Keratinocyte (primary cell): ENCODE measurements around the gene F7. TPM values are rescaled to one million over a fixed set of nuclear protein-coding genes. Genes with fewer than 3 reads are reported as not detected.

Source experiments
- DNase-seq: peaks from one replicate; pipeline ENCODE4 v3.0.0-alpha.2; 2011; ENCODE audit warnings: low read depth, missing footprints, low spot score
- FAIRE-seq: peaks from 2 replicates; lab custom pipeline; 2011; peaks lifted over from hg19 to GRCh38; lab: Jason Lieb, UNC
- H2AFZ ChIP-seq: 2 replicates; pipeline ENCODE4 v1.6.0; 2012; ENCODE audit warnings: low read length, control low read depth, inconsistent platforms; ENCODE audit not compliant: control insufficient read depth
- H3K27ac ChIP-seq: 2 replicates; pipeline ENCODE4 v1.5.1; 2011; ENCODE audit warnings: low read length; ENCODE audit not compliant: control insufficient read depth, insufficient read depth
- H3K27me3 ChIP-seq: 3 replicates; pipeline ENCODE4 v1.6.0; 2011; ENCODE audit warnings: low read length; ENCODE audit not compliant: control insufficient read depth, insufficient read depth; ENCODE audit errors: extremely low read depth
- H3K36me3 ChIP-seq, 2 experiments: 2 replicates in 1 of 2; 3 replicates in 1 of 2; pipeline ENCODE4 v1.5.1; 2011; ENCODE audit warnings: low read length in 2 of 2, mild to moderate bottlenecking in 1 of 2; ENCODE audit not compliant: control insufficient read depth in 2 of 2, insufficient read depth in 2 of 2; ENCODE audit errors: extremely low read depth in 1 of 2
- H3K4me1 ChIP-seq: 3 replicates; pipeline ENCODE4 v1.5.1; 2011; ENCODE audit warnings: low read length; ENCODE audit not compliant: control insufficient read depth, insufficient read depth; ENCODE audit errors: extremely low read depth
- H3K4me2 ChIP-seq: 3 replicates; pipeline ENCODE4 v1.6.0; 2011; ENCODE audit warnings: low read depth, low read length; ENCODE audit not compliant: control insufficient read depth, insufficient read depth; ENCODE audit errors: extremely low read depth
- H3K4me3 ChIP-seq, 3 experiments: fragments of 200-600 bp in 1 of 3; sonication (generic) in 1 of 3; 2 replicates in 2 of 3; 3 replicates in 1 of 3; pipeline ENCODE4 v1.5.1; 2011 to 2016; ENCODE audit warnings: low read length in 3 of 3, mild to moderate bottlenecking in 3 of 3, control low read depth in 2 of 3, inconsistent platforms in 1 of 3, low read depth in 1 of 3, mixed read lengths in 1 of 3, mixed run types in 1 of 3, moderate library complexity in 1 of 3; ENCODE audit not compliant: control insufficient read depth in 2 of 3, insufficient read depth in 2 of 3; ENCODE audit errors: extremely low read depth in 1 of 3
- H3K79me2 ChIP-seq: 2 replicates; pipeline ENCODE4 v1.6.0; 2012; ENCODE audit warnings: low read length; ENCODE audit not compliant: control insufficient read depth, insufficient read depth
- H3K9ac ChIP-seq: 3 replicates; pipeline ENCODE4 v1.6.0; 2011; ENCODE audit warnings: low read length; ENCODE audit not compliant: control insufficient read depth, insufficient read depth; ENCODE audit errors: extremely low read depth
- H3K9me1 ChIP-seq: 3 replicates; pipeline ENCODE4 v1.6.0; 2011; ENCODE audit warnings: low read length; ENCODE audit not compliant: control insufficient read depth, insufficient read depth; ENCODE audit errors: extremely low read depth
- H3K9me3 ChIP-seq: 2 replicates; pipeline ENCODE4 v1.5.1; 2012; ENCODE audit warnings: low read depth, low read length; ENCODE audit not compliant: control insufficient read depth
- H4K20me1 ChIP-seq: 3 replicates; pipeline ENCODE4 v1.6.0; 2011; ENCODE audit warnings: low read length; ENCODE audit not compliant: control insufficient read depth, insufficient read depth; ENCODE audit errors: extremely low read depth
- CTCF ChIP-seq, 3 experiments: IDR thresholded peaks in 1 of 3; conservative IDR thresholded peaks in 1 of 3; optimal IDR thresholded peaks in 1 of 3; 2 replicates in 2 of 3; 3 replicates in 1 of 3; pipeline versions ENCODE3 to v1.5.1; 2011; ENCODE audit warnings: low read length in 3 of 3, mild to moderate bottlenecking in 3 of 3, moderate library complexity in 2 of 3, control low read depth in 1 of 3, inconsistent platforms in 1 of 3; ENCODE audit not compliant: insufficient read depth in 2 of 3; ENCODE audit errors: extremely low read depth in 1 of 3
- EZH2 ChIP-seq: IDR thresholded peaks from one replicate; pipeline ENCODE4 v1.6.1; 2012; ENCODE audit warnings: inconsistent platforms, mild to moderate bottlenecking, low read length, moderate library complexity
- dilution Hi-C: fragments of 300-500 bp; cut with MboI; formaldehyde crosslinking; loops from one replicate; pipeline ENCODE4 v1.7.0; 2020; ENCODE audit warnings: low sequenced_read_pairs; ENCODE audit not compliant: extremely low pct_ligation_motif_present
- polyA plus RNA-seq, 5 experiments: library from polyadenylated mRNA; depleted of rRNA in 3 of 5; stranded (reverse) in 3 of 5; stranded (forward) in 1 of 5; unstranded in 1 of 5; fragments of >200 nt; gene quantifications; 1 replicate in 1 of 5; 2 replicates in 3 of 5; 3 replicates in 1 of 5; pipeline versions ENCODE4 v1.2.1 to v1.2.3, GENCODE V29; 2011 to 2012; ENCODE audit warnings: missing spikeins in 2 of 5, low read depth in 1 of 5, low replicate concordance in 1 of 5

The F7 gene
- polyA plus RNA-seq, 1 donor (not counting 4 experiments of a cell fraction or from before 2014, with no cell fraction given), result not detected

- H3K9me1 ChIP-seq, result no peaks in the 10 kb centered on the region
- H3K4me1 ChIP-seq, result no peaks in the 10 kb centered on the region
- H3K27me3 ChIP-seq, result peaks cover 6% of the 10 kb centered on the region
- H3K9me3 ChIP-seq, result no peaks in the 10 kb centered on the region
- dilution Hi-C loops, result no loop called here
- no peak overlapping the region for H3K27ac ChIP-seq
- TF ChIP-seq EZH2 (no peak), CTCF (optimal IDR thresholded peaks at IDR 0.05 in 1 of 3, IDR thresholded peaks at IDR 0.05 in 1 of 3, conservative IDR thresholded peaks at IDR 0.05 in 1 of 3; ENCODE audit: extremely low read depth in 1 of 3, insufficient read depth in 2 of 3, low read length in 3 of 3) (no peak)
- no peak for DNase-seq
- no peak overlapping the region for H3K4me3 ChIP-seq
- no peaks in the 10 kb centered on the region for H4K20me1 ChIP-seq
- H3K9ac ChIP-seq, result no peak overlapping the region
- H3K36me3 ChIP-seq, result no peaks in the 10 kb centered on the region
- no peak for FAIRE-seq
- H2AFZ ChIP-seq, result no peak overlapping the region
- no peak overlapping the region for H3K4me2 ChIP-seq
- no peaks in the 10 kb centered on the region for H3K79me2 ChIP-seq
Observed at GRCh38 chr13:113084943-113085540, 20.5 kb upstream of the F7 start.

- Histone ChIP-seq H3K4me1 (no peaks in the 10 kb centered on the region), H3K9me1 (no peaks in the 10 kb centered on the region), H3K79me2 (no peaks in the 10 kb centered on the region), H3K27me3 (peaks cover 6% of the 10 kb centered on the region), H3K4me2 (no peak overlapping the region), H3K36me3 (no peaks in the 10 kb centered on the region), H3K4me3 (no peak overlapping the region), H2AFZ (no peak overlapping the region), H3K9ac (no peak overlapping the region), H4K20me1 (no peaks in the 10 kb centered on the region), H3K27ac (no peak overlapping the region), H3K9me3 (no peaks in the 10 kb centered on the region)
- FAIRE-seq, result no peak
- DNase-seq, result no peak
- no peak for TF ChIP-seq EZH2
- no peak for TF ChIP-seq CTCF (optimal IDR thresholded peaks at IDR 0.05 in 1 of 3, IDR thresholded peaks at IDR 0.05 in 1 of 3, conservative IDR thresholded peaks at IDR 0.05 in 1 of 3; ENCODE audit: extremely low read depth in 1 of 3, insufficient read depth in 2 of 3, low read length in 3 of 3)
- dilution Hi-C loops, result no loop called here
Observed at GRCh38 chr13:113086031-113086750, 19.4 kb upstream of the F7 start.
